NB4 (cell line): ENCODE data around the gene PHF20.
"Not testable (repeated sequence)": the region's sequence is repeated elsewhere in the genome, so short reads cannot be mapped to it uniquely, and the experiment has no call there.

Experiments
- CTCF ChIP-seq: IDR thresholded peaks from one replicate; pipeline ENCODE4 v1.5.1; 2012; ENCODE audit warnings: low read depth, low read length
- POLR2A ChIP-seq: IDR thresholded peaks from 2 replicates; pipeline ENCODE4 v1.6.1; 2011; ENCODE audit warnings: mild to moderate bottlenecking; ENCODE audit not compliant: insufficient read length; ENCODE audit errors: extremely low read depth

GRCh38 chr20:35785541-35785940 lies 13.7 kb downstream of the PHF20 start:
- not testable (repeated sequence) for TF ChIP-seq CTCF, POLR2A
